Mesodermal cell (in vitro differentiated cells): Measurements from ENCODE around the gene MCUR1. TPM values are rescaled to one million over a fixed set of nuclear protein-coding genes. Genes with fewer than 3 reads are reported as not detected.
"Not testable (repeated sequence)": the region's sequence is repeated elsewhere in the genome, so short reads cannot be mapped to it uniquely, and the experiment has no call there.

ENCODE experiments used
- H3K27ac ChIP-seq: 2 replicates; pipeline ENCODE4 v1.7.0; 2013; ENCODE audit warnings: mild to moderate bottlenecking, low read depth, low read length, moderate library complexity; ENCODE audit not compliant: severe bottlenecking
- H3K36me3 ChIP-seq: 2 replicates; pipeline ENCODE4 v1.7.1; 2013; ENCODE audit warnings: mild to moderate bottlenecking, low read length, moderate library complexity; ENCODE audit not compliant: control insufficient read depth, insufficient read depth
- H3K4me1 ChIP-seq: one replicate; pipeline ENCODE4 v1.7.1; 2013; ENCODE audit warnings: mild to moderate bottlenecking, low read length; ENCODE audit not compliant: insufficient read depth, control insufficient read depth, poor library complexity, severe bottlenecking
- H3K4me3 ChIP-seq: 2 replicates; pipeline ENCODE4 v1.7.0; 2013; ENCODE audit warnings: low read length, control low read depth, mild to moderate bottlenecking; ENCODE audit not compliant: insufficient read depth, poor library complexity, severe bottlenecking; ENCODE audit errors: extremely low read depth
- H3K9me3 ChIP-seq: 2 replicates; pipeline ENCODE4 v1.7.1; 2013; ENCODE audit warnings: mild to moderate bottlenecking, low read length, moderate library complexity; ENCODE audit not compliant: control insufficient read depth
- WGBS, 2 experiments: methylation state at CpG; one replicate each; pipeline ENCODE4 v1.1.5; 2013; ENCODE audit warnings: missing lambda C conversion rate in 2 of 2; ENCODE audit not compliant: insufficient coverage in 2 of 2; 5-methylcytosine and 5-hydroxymethylcytosine counted together
- polyA plus RNA-seq, 2 experiments: library from polyadenylated mRNA; stranded (reverse); fragments of 50-300 nt; gene quantifications; one replicate each; pipeline ENCODE4 v1.2.3, GENCODE V29; 2013

The MCUR1 gene, protein sequence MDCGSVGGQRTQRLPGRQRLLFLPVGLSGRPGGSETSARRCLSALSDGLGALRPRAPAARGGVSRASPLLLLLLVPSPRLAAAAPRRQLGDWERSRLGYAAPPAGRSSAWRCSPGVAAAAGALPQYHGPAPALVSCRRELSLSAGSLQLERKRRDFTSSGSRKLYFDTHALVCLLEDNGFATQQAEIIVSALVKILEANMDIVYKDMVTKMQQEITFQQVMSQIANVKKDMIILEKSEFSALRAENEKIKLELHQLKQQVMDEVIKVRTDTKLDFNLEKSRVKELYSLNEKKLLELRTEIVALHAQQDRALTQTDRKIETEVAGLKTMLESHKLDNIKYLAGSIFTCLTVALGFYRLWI
- polyA plus RNA-seq (2013, experiment 1 of 2), result 25.6 TPM
- polyA plus RNA-seq (2013, experiment 2 of 2), result 32.1 TPM

DNA sequence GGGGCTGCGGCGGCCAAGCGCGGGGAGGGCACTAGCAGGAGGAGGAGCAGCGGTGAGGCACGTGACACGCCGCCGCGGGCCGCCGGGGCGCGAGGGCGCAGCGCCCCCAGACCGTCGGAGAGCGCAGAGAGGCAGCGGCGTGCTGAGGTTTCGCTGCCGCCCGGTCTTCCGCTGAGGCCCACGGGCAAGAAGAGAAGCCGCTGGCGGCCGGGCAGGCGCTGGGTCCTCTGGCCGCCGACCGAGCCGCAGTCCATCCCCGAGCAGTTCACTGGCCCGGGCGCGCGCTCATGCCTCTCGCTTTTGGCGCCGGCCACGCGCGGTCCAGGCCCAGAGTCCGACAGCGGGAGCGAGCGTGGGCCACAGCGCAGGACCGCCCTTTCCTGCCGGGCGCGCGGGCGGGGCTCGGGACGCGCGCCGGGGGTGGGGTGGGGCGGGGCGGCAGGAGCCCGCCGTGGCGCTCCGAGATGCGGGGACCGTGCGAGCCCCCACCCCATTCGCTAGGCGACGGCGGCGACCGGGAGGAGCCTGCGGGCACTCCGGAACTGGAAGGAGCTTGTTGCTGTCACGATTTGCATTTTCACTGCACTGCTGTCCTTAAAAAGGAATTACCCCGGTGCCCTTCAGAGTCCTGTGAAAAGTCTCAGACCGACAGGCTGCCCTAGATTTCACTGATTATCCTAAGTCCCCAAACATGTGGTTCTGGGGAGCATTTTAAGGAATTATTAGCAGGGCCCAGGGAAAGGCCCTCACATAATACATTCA is at the start of gene MCUR1:
Gene MCUR1 (minus strand): TSS at position 382 of the 762 bp plus-strand sequence. CDS start 128 bp downstream, at position 254.
- H3K9me3 ChIP-seq, result no peaks in the 10 kb centered on the region
- H3K4me1 ChIP-seq, result peaks cover 6% of the 10 kb centered on the region
- 0% methylated on average over 55 to 60 of the region's 81 CpGs for WGBS, 2 experiments
- H3K4me3 ChIP-seq, result peak within 1 kb of the TSS; percentile 77
- peak within 1 kb of the TSS; percentile 95 for H3K27ac ChIP-seq
- no peaks in the 10 kb centered on the region for H3K36me3 ChIP-seq

- Histone ChIP-seq H3K4me3 (no peak overlapping the region), H3K9me3 (no peaks in the 10 kb centered on the region), H3K4me1 (peaks cover 4% of the 10 kb centered on the region), H3K36me3 (no peaks in the 10 kb centered on the region), H3K27ac (no peak overlapping the region)
- 69 to 78% methylated on average over 1 of the region's 2 CpGs for WGBS, 2 experiments
Measured at GRCh38 chr6:13863699-13864155, 49.4 kb upstream of the MCUR1 start.

GRCh38 chr6:13860556-13861185 is 46.3 kb upstream of the MCUR1 start:
- not testable (repeated sequence) for H3K27ac ChIP-seq, H3K36me3 ChIP-seq, H3K9me3 ChIP-seq, H3K4me1 ChIP-seq
- WGBS, 2 experiments, result 63 to 100% methylated on average over 1 of the region's 3 CpGs
- peak overlapping the region; percentile 36 for H3K4me3 ChIP-seq

GRCh38 chr6:13859871-13860555 is 45.7 kb upstream of the MCUR1 start:
- 27 to 42% methylated on average over 51 to 55 of the region's 66 CpGs for WGBS, 2 experiments
- peaks cover 4% of the 10 kb centered on the region for H3K4me1 ChIP-seq
- no peak overlapping the region for H3K27ac ChIP-seq
- peak overlapping the region; percentile 36 for H3K4me3 ChIP-seq
- no peaks in the 10 kb centered on the region for H3K9me3 ChIP-seq
- H3K36me3 ChIP-seq, result no peaks in the 10 kb centered on the region

DNA sequence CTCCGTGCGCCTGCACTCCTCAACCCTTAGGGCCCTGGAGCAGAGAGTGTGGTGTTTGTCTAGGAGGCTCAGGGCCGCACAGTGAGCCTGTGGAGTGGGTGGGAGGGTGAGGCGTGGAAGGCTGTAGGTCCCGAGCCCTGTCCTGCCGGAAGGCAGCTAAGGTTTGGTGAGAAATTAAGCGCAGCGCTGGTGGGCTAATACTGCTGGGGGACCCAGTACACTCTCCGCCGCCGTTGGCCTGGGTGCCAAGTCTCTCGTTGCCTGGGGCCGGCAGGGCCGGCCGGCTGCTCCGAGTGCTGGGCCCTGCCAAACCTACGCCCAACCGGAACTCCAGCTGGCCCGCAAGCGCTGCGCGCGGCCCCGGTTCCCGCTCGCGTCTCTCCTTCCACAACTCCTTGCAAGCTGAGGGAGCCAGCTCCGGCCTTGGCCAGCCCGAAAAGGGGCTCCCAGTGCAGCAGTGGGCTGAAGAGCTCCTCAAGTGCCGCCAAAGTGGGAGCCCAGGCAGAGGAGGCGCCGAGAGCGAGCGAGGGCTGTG is 40.4 kb upstream of the MCUR1 start:
- WGBS, 2 experiments, result 94 to 97% methylated on average over 27 to 33 of the region's 34 CpGs
- Histone ChIP-seq H3K4me3 (no peak overlapping the region), H3K36me3 (no peaks in the 10 kb centered on the region), H3K9me3 (no peaks in the 10 kb centered on the region), H3K27ac (no peak overlapping the region), H3K4me1 (no peaks in the 10 kb centered on the region)

DNA sequence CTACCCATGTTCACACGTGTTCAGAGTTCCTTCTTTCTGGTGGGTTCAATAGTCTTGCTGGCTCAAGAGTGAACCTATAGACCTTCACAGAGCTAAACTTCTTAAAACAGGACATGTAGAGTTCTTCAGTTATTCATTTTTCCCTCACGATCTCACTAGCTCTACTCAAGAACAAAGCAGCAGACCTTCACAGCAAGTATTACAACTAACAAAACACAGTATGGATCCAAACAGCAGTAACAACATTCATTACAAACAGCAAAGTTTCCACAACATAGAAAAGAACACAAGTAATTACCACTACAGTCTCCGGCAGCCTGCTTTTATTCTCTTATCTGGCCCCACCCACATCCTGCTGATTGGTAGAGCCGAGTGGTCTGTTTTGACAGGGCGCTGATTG is 39.5 kb upstream of the MCUR1 start:
- no peak overlapping the region for H3K4me3 ChIP-seq
- H3K36me3 ChIP-seq, result no peaks in the 10 kb centered on the region
- 84 to 100% methylated on average over 3 of the region's 5 CpGs for WGBS, 2 experiments
- no peaks in the 10 kb centered on the region for H3K9me3 ChIP-seq
- no peak overlapping the region for H3K27ac ChIP-seq
- H3K4me1 ChIP-seq, result no peaks in the 10 kb centered on the region

DNA sequence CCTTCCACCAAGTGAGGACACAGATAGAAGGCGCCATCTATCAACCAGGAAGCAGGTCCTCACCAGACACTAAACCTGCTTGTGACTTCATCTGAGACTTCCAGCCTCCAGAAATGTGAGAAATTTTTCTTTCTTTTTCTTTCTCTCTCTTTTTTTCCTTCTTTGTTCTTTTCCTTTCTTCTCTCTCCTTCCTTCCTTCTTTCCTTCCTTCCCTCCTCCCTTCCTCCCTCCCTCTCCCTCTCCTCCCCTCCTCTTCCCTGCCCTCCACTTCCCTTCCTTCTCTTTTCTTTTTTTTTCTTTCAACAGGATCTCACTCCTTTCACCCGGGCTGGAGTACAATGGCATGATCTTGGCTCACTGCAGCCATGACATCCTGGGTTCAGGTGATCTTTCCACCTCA is 37.4 kb upstream of the MCUR1 start:
- no peaks in the 10 kb centered on the region for H3K9me3 ChIP-seq
- WGBS, 2 experiments, result 71 to 75% methylated on average over 2 of the region's 2 CpGs
- no peaks in the 10 kb centered on the region for H3K4me1 ChIP-seq
- H3K4me3 ChIP-seq, result no peak overlapping the region
- no peaks in the 10 kb centered on the region for H3K36me3 ChIP-seq
- H3K27ac ChIP-seq, result no peak overlapping the region

- 83 to 86% methylated on average over 1 to 2 of the region's 3 CpGs for whole genome bisulfite sequencing, 2 experiments
- no peaks in the 10 kb centered on the region for H3K9me3 ChIP-seq
- no peak overlapping the region for H3K4me3 ChIP-seq
- no peaks in the 10 kb centered on the region for H3K4me1 ChIP-seq
- no peak overlapping the region for H3K27ac ChIP-seq
- H3K36me3 ChIP-seq, result no peaks in the 10 kb centered on the region
Measured at GRCh38 chr6:13851330-13851729, 37.0 kb upstream of the MCUR1 start.

- not testable (repeated sequence) for H3K27ac ChIP-seq, H3K4me3 ChIP-seq, H3K4me1 ChIP-seq, H3K9me3 ChIP-seq, H3K36me3 ChIP-seq
- WGBS, 2 experiments, result 80 to 95% methylated on average over 1 to 3 of the region's 5 CpGs
Measured at GRCh38 chr6:13850690-13851089, 36.3 kb upstream of the MCUR1 start.

DNA sequence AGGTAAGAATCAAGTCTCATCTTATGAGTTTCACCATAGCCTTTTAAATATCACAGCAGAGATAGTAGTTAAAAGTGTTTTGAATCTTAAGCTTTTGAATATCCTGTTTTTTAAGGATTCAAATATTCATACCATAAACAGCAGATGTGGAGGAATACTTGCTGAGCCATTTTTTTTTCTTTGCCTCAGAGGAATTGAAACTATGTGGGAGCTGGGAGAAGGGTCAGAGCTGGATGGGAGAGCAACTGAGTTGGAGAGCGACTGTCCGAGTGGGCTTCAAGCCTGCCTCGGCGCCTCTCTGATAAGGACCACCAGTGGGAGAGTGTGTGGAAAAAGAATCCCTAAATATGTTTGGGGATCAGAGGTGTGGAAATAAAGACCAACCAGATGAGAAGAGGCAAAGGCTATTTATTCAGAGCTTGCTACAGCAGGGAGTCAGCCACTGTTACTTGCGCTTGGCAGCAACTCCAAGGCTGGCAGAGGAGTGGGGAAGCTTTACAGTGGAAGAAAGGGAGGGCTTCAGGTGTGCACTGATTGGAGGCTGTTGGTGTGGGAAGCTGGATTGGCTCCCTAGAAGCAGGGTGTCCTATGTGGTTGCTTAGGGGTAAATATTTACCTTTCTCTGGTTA is 34.3 kb upstream of the MCUR1 start:
- 84 to 90% methylated on average over 3 to 5 of the region's 5 CpGs for WGBS, 2 experiments
- H3K4me3 ChIP-seq, result no peak overlapping the region
- H3K36me3 ChIP-seq, result no peaks in the 10 kb centered on the region
- H3K9me3 ChIP-seq, result no peaks in the 10 kb centered on the region
- no peak overlapping the region for H3K27ac ChIP-seq
- H3K4me1 ChIP-seq, result no peaks in the 10 kb centered on the region
